Neural cell (in vitro differentiated cells): ENCODE results near the gene PARD3B.

Experiments used
- MXI1 ChIP-seq: fragments of 450-650 bp; conservative IDR thresholded peaks from 2 replicates; pipeline ENCODE4 v1.6.1; 2014; ENCODE audit warnings: antibody characterized with exemption, mild to moderate bottlenecking; ENCODE audit not compliant: poor library complexity, severe bottlenecking
- SMC3 ChIP-seq: fragments of 450-650 bp; conservative IDR thresholded peaks from 2 replicates; pipeline ENCODE4 v1.6.1; 2014; ENCODE audit warnings: antibody characterized with exemption, mild to moderate bottlenecking, moderate library complexity; ENCODE audit not compliant: poor library complexity
- TAF1 ChIP-seq: IDR thresholded peaks from 2 replicates; pipeline ENCODE4 v1.6.1; 2012; ENCODE audit warnings: low read depth
- TF ChIP-seq, protein P1 (sequence below): fragments of 450-650 bp; IDR thresholded peaks from 2 replicates; pipeline ENCODE4 v1.5.1; 2014; ENCODE audit warnings: antibody characterized with exemption, mild to moderate bottlenecking, moderate library complexity; ENCODE audit not compliant: poor library complexity, severe bottlenecking

DNA sequence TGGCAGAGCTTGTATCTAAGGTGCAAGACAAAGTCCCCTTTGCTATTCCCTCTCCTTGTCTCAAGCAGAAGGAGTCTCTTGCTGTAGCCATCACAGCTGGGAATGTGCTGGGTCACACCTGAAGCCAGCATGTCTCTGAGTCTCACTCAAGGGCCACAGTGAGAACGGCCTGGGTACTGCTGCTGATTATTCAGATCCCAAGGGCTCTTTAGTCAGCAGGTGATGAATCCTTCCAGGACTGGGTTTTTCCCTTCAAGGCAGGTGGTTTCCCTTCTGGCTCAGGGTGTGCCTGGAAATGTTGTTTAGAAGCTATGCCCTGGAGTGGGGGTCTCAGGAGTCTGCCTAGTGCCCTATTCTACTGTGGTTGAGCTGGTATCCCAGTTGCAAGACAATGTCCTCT lies 356.3 kb downstream of the PARD3B start:
- TF ChIP-seq, protein P1, sequence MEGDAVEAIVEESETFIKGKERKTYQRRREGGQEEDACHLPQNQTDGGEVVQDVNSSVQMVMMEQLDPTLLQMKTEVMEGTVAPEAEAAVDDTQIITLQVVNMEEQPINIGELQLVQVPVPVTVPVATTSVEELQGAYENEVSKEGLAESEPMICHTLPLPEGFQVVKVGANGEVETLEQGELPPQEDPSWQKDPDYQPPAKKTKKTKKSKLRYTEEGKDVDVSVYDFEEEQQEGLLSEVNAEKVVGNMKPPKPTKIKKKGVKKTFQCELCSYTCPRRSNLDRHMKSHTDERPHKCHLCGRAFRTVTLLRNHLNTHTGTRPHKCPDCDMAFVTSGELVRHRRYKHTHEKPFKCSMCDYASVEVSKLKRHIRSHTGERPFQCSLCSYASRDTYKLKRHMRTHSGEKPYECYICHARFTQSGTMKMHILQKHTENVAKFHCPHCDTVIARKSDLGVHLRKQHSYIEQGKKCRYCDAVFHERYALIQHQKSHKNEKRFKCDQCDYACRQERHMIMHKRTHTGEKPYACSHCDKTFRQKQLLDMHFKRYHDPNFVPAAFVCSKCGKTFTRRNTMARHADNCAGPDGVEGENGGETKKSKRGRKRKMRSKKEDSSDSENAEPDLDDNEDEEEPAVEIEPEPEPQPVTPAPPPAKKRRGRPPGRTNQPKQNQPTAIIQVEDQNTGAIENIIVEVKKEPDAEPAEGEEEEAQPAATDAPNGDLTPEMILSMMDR = no peak
- TF ChIP-seq MXI1 = no peak
- no peak for TF ChIP-seq SMC3
- TF ChIP-seq TAF1 = no peak
